Smooth muscle cell (in vitro differentiated cells): ENCODE results near the gene ZC2HC1C. TPM values are rescaled to one million over a fixed set of nuclear protein-coding genes. Genes with fewer than 3 reads are reported as not detected.

Experiments
- DNase-seq: peaks from one replicate; lab custom pipeline; 2025; ENCODE audit not compliant: unreplicated experiment; lab: John Stamatoyannopoulos, UW
- H2AFZ ChIP-seq: fragments of 200-600 bp; sonication (generic); 2 replicates; pipeline ENCODE4 v1.6.0; 2016; ENCODE audit warnings: antibody characterized with exemption, low read depth, mild to moderate bottlenecking
- H3F3A ChIP-seq: fragments of 200-600 bp; sonication (generic); 2 replicates; pipeline ENCODE4 v1.6.0; 2017; ENCODE audit warnings: antibody characterized with exemption, low read depth
- H3K27ac ChIP-seq: fragments of 200-600 bp; sonication (generic); 2 replicates; pipeline ENCODE4 v1.5.1; 2016; ENCODE audit warnings: low read depth, mild to moderate bottlenecking
- H3K27me3 ChIP-seq: fragments of 200-600 bp; sonication (generic); 2 replicates; pipeline ENCODE4 v1.6.1; 2016; ENCODE audit warnings: low read depth, mild to moderate bottlenecking
- H3K36me3 ChIP-seq: fragments of 200-600 bp; sonication (generic); 2 replicates; pipeline ENCODE4 v1.5.1; 2016; ENCODE audit warnings: low read depth
- H3K4me1 ChIP-seq: fragments of 200-600 bp; sonication (generic); 2 replicates; pipeline ENCODE4 v1.5.1; 2016; ENCODE audit warnings: low read depth
- H3K4me2 ChIP-seq: fragments of 200-600 bp; sonication (generic); 2 replicates; pipeline ENCODE4 v1.6.0; 2016; ENCODE audit warnings: mild to moderate bottlenecking
- H3K4me3 ChIP-seq: fragments of 200-600 bp; sonication (generic); 2 replicates; pipeline ENCODE4 v1.5.1; 2016; ENCODE audit warnings: mild to moderate bottlenecking
- H3K79me2 ChIP-seq: fragments of 200-600 bp; sonication (generic); 2 replicates; pipeline ENCODE4 v1.6.0; 2016; ENCODE audit warnings: low read depth, mild to moderate bottlenecking
- H3K9ac ChIP-seq: fragments of 200-600 bp; sonication (generic); 2 replicates; pipeline ENCODE4 v1.6.0; 2016; ENCODE audit warnings: low read depth
- H3K9me3 ChIP-seq: fragments of 200-600 bp; sonication (generic); replicated peaks from 2 replicates; pipeline ENCODE4 v1.5.1; 2016; ENCODE audit warnings: low read depth
- H4K20me1 ChIP-seq: fragments of 200-600 bp; sonication (generic); 2 replicates; pipeline ENCODE4 v1.6.0; 2016; ENCODE audit warnings: low read depth
- CTCF ChIP-seq: fragments of 200-600 bp; sonication (generic); IDR thresholded peaks from 2 replicates; pipeline ENCODE4 v1.5.1; 2017; ENCODE audit warnings: borderline replicate concordance, mild to moderate bottlenecking, antibody characterized with exemption; ENCODE audit not compliant: insufficient read depth, poor library complexity, severe bottlenecking
- WGBS: methylation state at CpG from one replicate; pipeline ENCODE4 v1.1.7; 2016; ENCODE audit warnings: low lambda C conversion rate; 5-methylcytosine and 5-hydroxymethylcytosine counted together
- polyA plus RNA-seq: library from polyadenylated mRNA; unstranded; fragments of >200 nt; fragmentation: Nextera tagmentation; extraction: Ambion mirVana; gene quantifications from 2 replicates; pipeline ENCODE4 v1.2.1, GENCODE V29; 2016
- total RNA-seq: library from RNA; depleted of rRNA; stranded (reverse); fragments of >200 nt; gene quantifications from 2 replicates; pipeline ENCODE4 v1.2.3, GENCODE V29; 2014

Gene ZC2HC1C
- total and polyA plus RNA-seq, 2 experiments from 2014 or later, result 0.18 to 0.53 TPM

- H3K9ac ChIP-seq, result no peak overlapping the region
- 100% methylated on average over 2 of the region's 2 CpGs for WGBS
- no peaks in the 10 kb centered on the region for H3K27me3 ChIP-seq
- no peak overlapping the region for H3K4me2 ChIP-seq
- H2AFZ ChIP-seq, result no peak overlapping the region
- H3K79me2 ChIP-seq, result peaks cover 30% of the 10 kb centered on the region
- no peak for TF ChIP-seq CTCF
- H3K4me1 ChIP-seq, result peaks cover 4% of the 10 kb centered on the region
- no peaks in the 10 kb centered on the region for H3K9me3 ChIP-seq
- H3K36me3 ChIP-seq, result no peaks in the 10 kb centered on the region
- H4K20me1 ChIP-seq, result no peaks in the 10 kb centered on the region
- no peak overlapping the region for H3K27ac ChIP-seq
- H3K4me3 ChIP-seq, result no peak overlapping the region
- no peaks in the 10 kb centered on the region for H3F3A ChIP-seq
- no peak for DNase-seq
These were observed 21.3 kb upstream of the ZC2HC1C start for GRCh38 chr14:75048101-75048500.

GRCh38 chr14:75049136-75049535 is 20.3 kb upstream of the ZC2HC1C start:
- Histone ChIP-seq H3F3A (no peaks in the 10 kb centered on the region), H3K9me3 (no peaks in the 10 kb centered on the region), H3K27me3 (no peaks in the 10 kb centered on the region), H3K27ac (no peak overlapping the region), H3K36me3 (no peaks in the 10 kb centered on the region), H4K20me1 (no peaks in the 10 kb centered on the region), H3K4me1 (peaks cover 4% of the 10 kb centered on the region), H3K9ac (no peak overlapping the region), H3K4me2 (no peak overlapping the region), H2AFZ (no peak overlapping the region), H3K79me2 (peaks cover 24% of the 10 kb centered on the region), H3K4me3 (no peak overlapping the region)
- WGBS, result 94% methylated on average over 5 of the region's 5 CpGs
- no peak for TF ChIP-seq CTCF
- no peak for DNase-seq

GRCh38 chr14:75049731-75050201 is 19.7 kb upstream of the ZC2HC1C start:
- WGBS, result 98% methylated on average over 3 of the region's 3 CpGs
- H3K4me3 ChIP-seq, result no peak overlapping the region
- no peak overlapping the region for H3K27ac ChIP-seq
- no peak for DNase-seq
- peaks cover 4% of the 10 kb centered on the region for H3K4me1 ChIP-seq
- no peaks in the 10 kb centered on the region for H3F3A ChIP-seq
- H4K20me1 ChIP-seq, result no peaks in the 10 kb centered on the region
- no peak overlapping the region for H3K4me2 ChIP-seq
- peaks cover 24% of the 10 kb centered on the region for H3K79me2 ChIP-seq
- no peaks in the 10 kb centered on the region for H3K36me3 ChIP-seq
- H3K27me3 ChIP-seq, result no peaks in the 10 kb centered on the region
- no peak for TF ChIP-seq CTCF
- no peaks in the 10 kb centered on the region for H3K9me3 ChIP-seq
- H3K9ac ChIP-seq, result no peak overlapping the region
- H2AFZ ChIP-seq, result no peak overlapping the region

GRCh38 chr14:75050852-75051555 is 18.4 kb upstream of the ZC2HC1C start, which contains the start of gene MLH3:
Gene MLH3 (minus strand): TSS chr14:75051467. CDS start chr14:75049655, 1,812 bp downstream.
- Histone ChIP-seq H4K20me1 (no peaks in the 10 kb centered on the region), H3K4me1 (peaks cover 4% of the 10 kb centered on the region), H3K4me2 (peak within 1 kb of the TSS; percentile 89), H3K9ac (peak within 1 kb of the TSS; percentile 79), H3K27me3 (no peaks in the 10 kb centered on the region), H3K9me3 (no peaks in the 10 kb centered on the region), H3K79me2 (peaks cover 23% of the 10 kb centered on the region), H3K36me3 (no peaks in the 10 kb centered on the region), H3K27ac (peak within 1 kb of the TSS; percentile 41), H3K4me3 (peak within 1 kb of the TSS; percentile 72), H2AFZ (peak within 1 kb of the TSS; percentile 89), H3F3A (no peaks in the 10 kb centered on the region)
- WGBS, result 2% methylated on average over 57 of the region's 59 CpGs
- TF ChIP-seq CTCF, result no peak
- DNase-seq, result peak; percentile 41
